CD4-positive, alpha-beta T cell treated with Interleukin-6 at 100 ng/mL for 8 hours (primary cell): ENCODE results near the gene OLIG3.

Experiments
- DNase-seq: peaks from one replicate; pipeline ENCODE4 v3.0.0-alpha.2; 2020; ENCODE audit warnings: mixed read lengths, low spot score

The OLIG3 gene

GRCh38 chr6:137494281-137494987 lies at the start of gene OLIG3:
TSS of gene OLIG3 (minus strand) at chr6:137494394. CDS start at chr6:137494170, 224 bp downstream.
- no peak for DNase-seq

DNA sequence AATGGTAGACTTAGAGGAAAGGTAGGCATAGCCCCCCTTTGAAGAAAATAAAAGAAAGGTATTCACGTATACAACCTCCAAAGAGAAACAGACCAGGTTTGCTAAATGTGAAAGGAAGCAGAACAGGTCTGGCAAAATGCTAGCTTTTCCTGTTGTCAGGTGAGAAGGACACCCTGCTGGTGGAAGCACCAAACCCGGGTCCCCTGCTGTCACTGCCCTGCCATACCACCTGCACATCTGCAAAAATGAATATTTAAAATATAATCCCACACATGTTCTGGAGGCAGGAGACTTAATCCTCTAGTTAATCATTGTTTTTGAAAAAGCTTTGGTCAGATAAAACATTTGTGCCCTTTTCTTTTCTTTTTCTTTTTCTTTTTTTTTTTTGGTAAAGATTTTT lies 48.9 kb upstream of the OLIG3 start:
- DNase-seq = peak; percentile 3

DNA sequence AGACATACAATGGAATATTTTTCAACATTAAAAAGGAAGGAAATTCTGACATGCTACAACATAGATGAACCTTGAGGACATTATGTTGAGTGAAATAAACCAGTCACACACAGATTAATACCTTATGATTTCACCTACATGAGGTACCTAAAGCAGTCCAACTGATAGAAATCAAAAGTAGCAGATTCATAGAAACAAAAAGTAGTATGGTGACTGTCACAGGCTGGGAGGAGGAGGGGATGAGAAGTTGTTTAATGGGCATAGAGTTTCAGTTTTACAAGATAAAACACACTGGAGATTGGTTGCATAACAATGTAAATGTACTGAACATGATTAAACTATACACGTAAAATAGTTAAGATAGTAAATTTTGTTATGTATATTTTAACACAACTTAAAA lies 48.5 kb upstream of the OLIG3 start:
- DNase-seq = no peak

DNA sequence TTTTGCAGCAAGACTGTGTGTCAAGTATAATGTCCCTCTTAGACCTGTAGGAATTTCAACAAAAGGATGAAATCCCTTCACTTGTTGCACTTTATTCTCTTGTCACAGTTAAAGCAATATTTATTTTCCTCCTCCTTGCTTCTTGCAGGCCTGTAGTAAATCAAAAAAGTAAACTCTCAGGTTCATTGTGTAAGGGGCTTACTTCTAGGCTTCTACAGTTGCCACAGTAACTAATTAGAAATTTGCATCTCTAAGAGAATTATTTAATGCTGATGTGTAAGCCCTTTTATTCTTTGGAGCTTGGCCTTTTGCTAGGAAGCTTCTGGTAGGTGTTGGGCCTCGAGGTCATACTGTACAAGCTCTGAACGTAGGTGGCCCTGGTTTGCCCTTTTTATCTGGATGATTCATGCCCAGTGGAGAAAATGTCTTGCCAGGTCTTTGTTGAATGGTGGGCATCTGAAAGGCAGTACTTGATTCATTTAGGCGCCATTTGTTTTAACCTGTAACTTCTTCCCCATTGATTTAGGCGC lies 47.4 kb upstream of the OLIG3 start:
- no peak for DNase-seq

GRCh38 chr6:137536104-137536773 lies 42.0 kb upstream of the OLIG3 start:
- peak; percentile 61 for DNase-seq

DNA sequence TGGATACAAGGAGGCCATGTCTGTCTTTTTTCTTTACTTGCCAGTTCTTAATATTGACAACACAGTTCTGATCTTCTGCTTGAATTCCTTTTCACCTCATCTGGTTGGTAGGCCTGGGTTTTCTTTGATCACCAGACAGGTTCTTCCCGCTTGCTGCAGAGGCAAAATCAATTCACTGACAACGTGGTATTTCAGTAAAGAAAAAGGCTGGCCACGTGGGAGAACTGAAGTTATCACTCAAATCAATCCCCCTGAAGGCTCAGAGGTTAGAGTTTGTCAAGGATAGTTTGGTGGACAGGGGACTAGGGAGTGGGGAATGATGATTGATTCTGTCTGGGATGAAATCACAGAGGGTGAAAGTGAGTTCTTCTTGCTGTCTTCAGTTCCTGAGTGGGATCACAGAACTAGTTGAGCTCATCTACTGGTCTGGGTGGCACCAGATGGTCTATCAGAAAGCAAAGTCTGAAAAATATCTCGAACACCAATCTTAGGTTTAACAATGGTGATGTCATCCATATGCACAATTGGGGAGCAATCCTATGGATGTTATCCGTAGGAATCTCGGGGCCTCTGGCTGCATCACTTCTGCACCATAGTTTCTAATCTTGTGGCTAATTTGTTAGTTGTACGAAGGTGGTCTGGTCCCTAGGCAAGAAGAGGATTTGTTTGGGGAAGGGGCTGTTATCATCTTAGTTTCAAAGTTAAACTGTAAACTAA lies 37.3 kb upstream of the OLIG3 start:
- no peak for DNase-seq

- DNase-seq = no peak
These were observed 36.2 kb upstream of the OLIG3 start for GRCh38 chr6:137530404-137530803.

DNA sequence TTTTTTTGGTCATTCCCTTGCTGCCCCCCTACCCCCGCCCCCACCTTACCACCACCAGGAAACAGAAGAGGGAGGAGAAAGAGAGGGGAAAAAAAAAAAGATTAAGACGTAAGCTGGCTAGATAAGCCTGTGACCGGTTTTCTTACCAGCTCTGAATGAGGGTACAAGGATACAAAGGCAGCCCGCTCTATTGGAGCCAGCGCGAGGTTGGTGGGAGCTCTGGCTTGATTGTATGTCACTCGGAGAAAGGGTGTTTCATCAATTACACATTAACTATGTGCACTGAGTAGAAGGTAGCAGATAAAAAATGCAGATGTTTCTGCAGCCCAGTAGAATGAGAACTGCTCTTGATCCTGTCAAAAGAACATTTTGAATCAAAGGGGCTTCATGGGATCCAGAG lies 28.6 kb upstream of the OLIG3 start:
- DNase-seq = no peak

GRCh38 chr6:137522198-137522798 lies 28.1 kb upstream of the OLIG3 start:
- no peak for DNase-seq

DNA sequence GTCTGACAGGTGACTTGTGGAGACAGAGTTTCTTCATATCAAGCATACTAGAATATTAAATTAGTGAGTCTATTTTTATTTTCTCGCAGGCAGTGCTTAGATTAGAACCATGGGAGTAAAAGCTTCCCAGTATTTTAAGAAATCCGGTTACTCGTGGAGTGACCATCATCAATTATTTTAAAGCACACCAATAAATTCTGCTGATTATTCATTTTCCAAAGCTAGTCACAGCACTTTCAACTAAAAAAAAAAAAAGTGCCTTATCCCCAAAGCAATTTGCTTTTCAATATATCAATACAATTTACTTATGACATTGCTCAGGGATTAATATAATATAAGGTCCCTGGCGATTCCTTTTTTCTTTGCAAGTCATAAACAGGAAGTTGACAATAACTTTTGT lies 26.3 kb upstream of the OLIG3 start:
- no peak for DNase-seq

GRCh38 chr6:137519629-137520176 lies 25.5 kb upstream of the OLIG3 start:
- DNase-seq = no peak

- DNase-seq = no peak
These were observed 24.3 kb upstream of the OLIG3 start for GRCh38 chr6:137518386-137518983.

GRCh38 chr6:137514418-137514817 lies 20.2 kb upstream of the OLIG3 start:
- no peak for DNase-seq

DNA sequence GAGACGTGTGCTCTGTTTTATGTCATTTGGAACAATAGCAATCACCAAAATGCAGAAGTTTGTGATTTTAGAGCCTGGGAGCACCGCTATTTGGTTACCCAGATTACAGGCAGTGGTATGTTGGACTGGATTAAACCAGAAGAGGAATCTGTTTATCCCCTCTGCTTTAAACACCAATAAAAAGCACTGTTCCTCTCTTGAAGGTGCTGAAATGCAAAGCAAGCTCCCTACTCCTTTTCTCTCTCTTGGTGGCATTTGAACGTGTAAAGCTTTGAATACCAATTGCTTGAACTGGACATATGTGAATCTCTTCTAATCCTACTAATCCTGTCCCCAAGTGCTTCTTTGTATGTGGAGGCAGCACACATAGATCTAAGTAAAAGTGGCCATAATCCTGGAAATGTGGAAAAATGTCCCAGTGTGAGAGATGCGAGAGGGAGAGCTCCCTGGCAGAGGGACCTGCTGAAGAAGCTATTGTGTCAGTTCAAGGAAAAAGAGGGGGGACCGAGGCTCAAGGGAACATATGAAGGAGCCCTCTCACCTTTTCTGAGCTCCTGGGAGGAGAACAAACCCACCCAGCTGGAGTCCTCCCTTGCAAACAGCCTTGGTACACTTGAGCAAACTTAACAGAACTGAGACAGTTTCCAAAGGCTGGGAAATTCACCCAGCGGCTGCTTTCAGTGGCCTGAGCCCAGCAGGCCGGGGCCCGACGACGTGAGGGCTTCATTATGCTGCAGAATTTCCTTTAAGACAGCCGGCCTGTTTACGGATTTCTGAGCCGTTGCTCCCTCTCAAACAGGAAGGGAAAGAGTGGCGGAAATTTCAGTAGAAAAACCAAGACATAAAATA lies 18.8 kb upstream of the OLIG3 start:
- DNase-seq = no peak

DNA sequence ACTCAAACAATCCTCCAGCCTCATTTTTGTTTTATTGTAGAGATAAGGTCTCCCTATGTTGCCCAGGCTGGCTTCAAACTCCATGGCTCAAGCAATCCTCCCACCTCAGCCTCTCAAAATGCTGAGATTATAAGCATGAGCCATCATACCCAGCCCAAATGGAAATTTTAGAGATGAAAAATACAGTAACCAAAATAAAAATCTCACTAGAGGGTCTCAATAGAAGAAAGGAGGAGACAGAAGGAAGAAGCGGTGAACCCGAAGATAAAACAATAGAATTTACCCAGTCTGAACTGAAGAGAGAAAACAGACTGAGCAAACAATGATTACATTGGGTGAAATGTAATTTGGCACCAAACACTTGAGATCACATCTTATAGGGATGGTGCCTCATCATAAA lies 16.7 kb upstream of the OLIG3 start:
- DNase-seq = no peak

- no peak for DNase-seq
These were observed 4.4 kb upstream of the OLIG3 start for GRCh38 chr6:137498481-137499190.

DNA sequence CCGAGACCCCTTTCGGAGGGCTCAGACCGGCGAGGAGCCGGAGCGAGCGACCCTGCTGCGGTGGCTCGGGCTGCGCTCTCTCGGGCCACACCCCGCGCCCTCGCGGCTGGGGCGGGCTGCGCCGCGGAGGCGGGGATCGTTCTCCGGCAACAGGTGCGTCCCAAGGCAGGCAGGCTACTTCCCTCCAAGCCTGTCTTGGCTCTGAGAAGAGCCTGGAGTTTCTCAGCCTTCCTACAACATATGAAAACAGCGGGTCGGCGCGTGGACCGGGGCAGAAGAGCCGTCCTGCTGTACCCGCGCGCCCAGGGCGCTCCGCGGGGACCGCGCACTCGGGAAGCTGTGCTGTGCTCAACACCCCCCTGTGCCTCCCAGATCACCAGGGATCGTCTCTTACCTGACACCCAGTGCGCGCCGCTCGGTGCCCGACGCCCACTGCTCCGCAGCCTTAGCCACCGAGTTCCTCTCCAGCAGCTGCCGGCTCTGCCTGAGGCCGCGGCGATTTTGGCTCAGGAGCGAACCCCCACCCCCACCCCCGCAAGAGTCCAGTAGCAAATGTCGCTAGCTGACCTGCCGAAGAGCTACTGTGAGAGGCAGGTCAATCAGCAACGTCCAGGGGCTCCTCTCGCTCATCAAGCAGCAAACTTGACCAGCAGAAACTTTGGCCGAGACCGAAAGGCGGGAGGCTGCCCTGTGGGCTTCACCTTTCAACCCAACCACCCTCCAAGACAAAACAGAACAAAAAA lies 3.7 kb upstream of the OLIG3 start:
- no peak for DNase-seq

DNA sequence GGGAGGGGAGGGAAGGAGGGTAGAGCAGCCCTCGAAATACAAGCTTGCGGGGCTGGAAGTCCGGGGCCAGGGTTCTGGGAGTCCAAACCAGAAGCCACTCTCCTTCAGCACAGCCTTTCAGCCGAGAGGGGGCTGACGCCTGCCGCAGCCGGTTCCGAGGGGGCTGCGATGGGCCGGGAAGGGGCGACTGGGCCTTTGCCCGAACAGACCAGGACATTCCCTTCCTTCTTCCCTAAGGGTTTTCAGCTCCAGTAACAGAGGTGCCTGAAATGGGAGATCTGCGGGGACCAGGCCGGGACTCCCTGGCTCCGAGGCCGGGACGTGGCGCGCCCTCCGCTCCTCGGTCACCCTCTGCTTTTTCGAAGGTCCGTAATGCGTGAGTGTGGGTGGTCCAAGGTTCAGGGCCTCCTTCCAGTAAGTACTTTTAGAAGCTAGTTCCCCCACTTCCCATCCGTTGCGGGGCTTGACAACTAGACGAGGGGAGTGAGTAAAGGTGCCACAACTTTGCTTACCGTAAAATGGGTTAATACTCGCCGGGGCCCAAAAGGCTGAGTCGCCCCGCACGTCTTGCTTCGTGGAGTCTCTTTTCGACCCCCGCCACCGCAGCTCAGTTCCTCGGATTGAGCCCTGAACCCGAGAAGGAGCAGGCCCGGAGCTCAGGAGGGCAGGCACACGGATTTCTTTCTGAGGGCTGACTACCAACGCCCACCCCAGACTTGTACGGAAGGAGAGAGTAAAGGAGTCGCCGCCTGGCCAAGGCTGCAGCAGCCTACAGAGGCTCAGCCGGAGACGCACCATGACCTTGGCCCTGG lies 2.9 kb upstream of the OLIG3 start:
- no peak for DNase-seq

- DNase-seq = no peak
These were observed 2.2 kb upstream of the OLIG3 start for GRCh38 chr6:137496368-137496767.
